Heart left ventricle (tissue), 13 donors: ENCODE data around the gene ADAMTSL1.

Experiments used
- POLR2A ChIP-seq, 2 donors: fragments of 450-650 bp; IDR thresholded peaks; one replicate each; pipeline ENCODE4 v1.6.1; 2017; ENCODE audit warnings: antibody characterized with exemption in 2 of 2, mild to moderate bottlenecking in 2 of 2, moderate library complexity in 2 of 2
- TF ChIP-seq, protein P1 (sequence below), 12 donors: fragments of 200-600 bp; sonication (generic) in 4 of 12; IDR thresholded peaks; one replicate each; pipeline versions ENCODE4 v1.5.0 to v1.8.0; 2018 to 2022; ENCODE audit warnings: antibody characterized with exemption in 12 of 12, mild to moderate bottlenecking in 5 of 12
- donor health status: ischemic (EF 13 %, LVEDD 7.1; RV severe dilation, severe dysfunction).
- donor health status: DM: no; HTN: yes; CAD: no.
- donor health status: DM: no; HTN: no; CAD: no.
- donor health status: ischemic (EF 25% LVEDD 6.9; RV normal size, moderate dysfunction).
- donor health status: ischemic (EF 25% LVEDD 5.7; RV mildly dilated, moderate dysfunction).
- donor health status: ischemic (EF 35%, LVEDD 5.7; RV mildly dilated, moderate dysfunction).
- donor health status: nonischemic (EF 11% LVEDD 7.7; RV severe dilation, severe dysfunction).
- donor health status: DM: yes; HTN: yes; CAD: no.
- donor health status: PGD.
- donor health status: ischemic (EF 29% LVEDD 5.4; RV normal size, mild dysfunction).
- donor health status: nonischemic (EF 23%, LVEDD 6.1; RV moderate dilation, normal function).

DNA sequence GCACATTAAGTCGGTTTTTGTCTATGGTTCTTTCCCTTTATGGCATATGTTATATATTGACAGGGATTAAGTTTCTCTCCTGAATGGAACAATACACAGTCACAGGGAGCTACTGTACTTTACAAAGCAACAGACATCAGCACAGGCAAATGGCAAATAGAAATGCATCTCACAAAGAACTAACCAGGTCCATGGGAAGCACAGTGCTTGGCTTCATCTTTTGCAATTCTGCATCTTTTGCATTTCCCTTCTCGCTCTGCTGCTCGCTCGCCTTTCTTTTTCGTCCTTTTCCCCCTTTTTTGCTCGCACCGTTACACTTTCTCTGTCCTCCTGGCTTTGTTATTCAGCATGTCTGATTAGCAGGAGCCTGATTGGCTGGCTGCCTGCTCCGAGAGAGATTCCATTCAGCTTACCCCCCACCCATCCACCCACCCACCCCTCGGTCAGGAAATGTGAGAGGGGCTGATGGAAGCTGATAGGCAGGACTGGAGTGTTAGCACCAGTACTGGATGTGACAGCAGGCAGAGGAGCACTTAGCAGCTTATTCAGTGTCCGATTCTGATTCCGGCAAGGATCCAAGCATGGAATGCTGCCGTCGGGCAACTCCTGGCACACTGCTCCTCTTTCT, at the start of gene ADAMTSL1:
- TF ChIP-seq, protein P1, sequence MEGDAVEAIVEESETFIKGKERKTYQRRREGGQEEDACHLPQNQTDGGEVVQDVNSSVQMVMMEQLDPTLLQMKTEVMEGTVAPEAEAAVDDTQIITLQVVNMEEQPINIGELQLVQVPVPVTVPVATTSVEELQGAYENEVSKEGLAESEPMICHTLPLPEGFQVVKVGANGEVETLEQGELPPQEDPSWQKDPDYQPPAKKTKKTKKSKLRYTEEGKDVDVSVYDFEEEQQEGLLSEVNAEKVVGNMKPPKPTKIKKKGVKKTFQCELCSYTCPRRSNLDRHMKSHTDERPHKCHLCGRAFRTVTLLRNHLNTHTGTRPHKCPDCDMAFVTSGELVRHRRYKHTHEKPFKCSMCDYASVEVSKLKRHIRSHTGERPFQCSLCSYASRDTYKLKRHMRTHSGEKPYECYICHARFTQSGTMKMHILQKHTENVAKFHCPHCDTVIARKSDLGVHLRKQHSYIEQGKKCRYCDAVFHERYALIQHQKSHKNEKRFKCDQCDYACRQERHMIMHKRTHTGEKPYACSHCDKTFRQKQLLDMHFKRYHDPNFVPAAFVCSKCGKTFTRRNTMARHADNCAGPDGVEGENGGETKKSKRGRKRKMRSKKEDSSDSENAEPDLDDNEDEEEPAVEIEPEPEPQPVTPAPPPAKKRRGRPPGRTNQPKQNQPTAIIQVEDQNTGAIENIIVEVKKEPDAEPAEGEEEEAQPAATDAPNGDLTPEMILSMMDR (IDR thresholded peaks at IDR 0.05): no peak
- no peak for TF ChIP-seq POLR2A (IDR thresholded peaks at IDR 0.05)
